Mucosa of descending colon (tissue), 3 donors: Measurements from ENCODE around the gene ASS1. TPM values are rescaled to one million over a fixed set of nuclear protein-coding genes. Genes with fewer than 3 reads are reported as not detected.
"Not testable (repeated sequence)": the region's sequence is repeated elsewhere in the genome, so short reads cannot be mapped to it uniquely, and the experiment has no call there.

Experiments used
- ATAC-seq: fragments of 200-7000 bp; cut with Tn5 transposase; one replicate; pipeline ENCODE4 v1.9.1; 2020; ENCODE audit warnings: mild to moderate bottlenecking, moderate library complexity
- DNase-seq, 3 donors: peaks; one replicate each; pipeline ENCODE4 v3.0.0-alpha.2; 2020
- H3K36me3 ChIP-seq: fragments of 200-600 bp; one replicate; pipeline ENCODE4 v1.8.0; 2021; ENCODE audit warnings: low read depth, mild to moderate bottlenecking
- H3K4me1 ChIP-seq: fragments of 200-600 bp; one replicate; pipeline ENCODE4 v1.8.0; 2021; ENCODE audit warnings: low read depth, mild to moderate bottlenecking
- H3K4me3 ChIP-seq: fragments of 200-600 bp; one replicate; pipeline ENCODE4 v1.8.0; 2021; ENCODE audit warnings: mild to moderate bottlenecking
- H3K9me3 ChIP-seq: fragments of 200-600 bp; one replicate; pipeline ENCODE4 v1.8.0; 2021; ENCODE audit warnings: mild to moderate bottlenecking
- CTCF ChIP-seq: fragments of 200-600 bp; IDR thresholded peaks from one replicate; pipeline ENCODE4 v1.8.0; 2022; ENCODE audit warnings: antibody characterized with exemption, mild to moderate bottlenecking
- intact Hi-C, 2 donors: fragments of 100-400 bp; cut with DNase I in 1 of 2; cut with micrococcal nuclease in 1 of 2; formaldehyde crosslinking; loops; one replicate each; pipeline versions ENCODE4 v1.11.0 to v1.11.1; 2022; cut with DNase I, micrococcal nuclease
- total RNA-seq, 3 donors: library from RNA; stranded (reverse); fragmentation: NEBNext Ultra II Directional in 2 of 3; extraction: Animal tissue kit (Norgen Biotek cat#: 25700) in 2 of 3; gene quantifications; one replicate each; pipeline versions ENCODE4 v1.2.1 to v1.2.4, GENCODE V29; 2021 to 2023
- donor health status: DM: no; HTN: no; CAD: no; lungs with moderate emphysema.
- donor health status: DM: no; HTN: no; CAD: no.
- donor health status: DM: no; HTN: yes; CAD: no.

The ASS1 gene
- total RNA-seq, 3 donors from 2014 or later, result 221 to 410 (median 408) TPM

GRCh38 chr9:130399768-130400167 lies 45.0 kb upstream of the ASS1 start:
- Histone ChIP-seq H3K4me1 (no peaks in the 10 kb centered on the region), H3K4me3 (no peak overlapping the region), H3K9me3 (no peaks in the 10 kb centered on the region), H3K36me3 (no peaks in the 10 kb centered on the region)
- no peak for ATAC-seq
- no peak for TF ChIP-seq CTCF
- intact Hi-C loops, result loop anchor here in 1 of 2 donors (10.0 kb wide), 1 partner anchor 65 kb away; no protein-coding TSS in a partner anchor
- DNase-seq, result no peak

GRCh38 chr9:130400870-130401269 lies 43.9 kb upstream of the ASS1 start:
- intact Hi-C loops, result no loop called here
- no peaks in the 10 kb centered on the region for H3K9me3 ChIP-seq

DNA sequence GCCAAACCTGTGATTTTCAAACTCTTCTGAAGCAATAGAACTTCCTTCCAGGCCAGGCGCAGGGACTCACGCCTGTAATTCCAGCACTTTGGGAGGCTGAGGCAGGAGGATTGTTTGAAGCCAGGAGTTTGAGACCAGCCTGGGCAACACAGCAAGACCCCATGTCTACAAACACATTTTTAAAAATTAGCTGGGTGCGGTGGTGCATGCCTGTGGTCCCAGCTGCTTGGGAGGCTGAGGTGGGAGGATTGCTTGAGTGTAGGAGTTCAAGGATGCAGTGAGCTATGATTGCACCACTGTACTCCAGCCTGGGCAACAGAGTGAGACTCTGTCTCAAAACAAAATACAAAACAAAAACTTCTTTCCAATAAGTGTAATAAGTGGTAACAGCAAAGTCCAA lies 43.0 kb upstream of the ASS1 start:
- intact Hi-C loops, H3K36me3 ChIP-seq, ATAC-seq, H3K4me3 ChIP-seq, H3K9me3 ChIP-seq, DNase-seq, H3K4me1 ChIP-seq: not testable (repeated sequence)

More at GRCh38 chr9:130400870-130401269, 43.9 kb upstream of the ASS1 start:
- Histone ChIP-seq H3K4me1 (no peaks in the 10 kb centered on the region), H3K4me3 (no peak overlapping the region), H3K36me3 (no peaks in the 10 kb centered on the region)
- no peak for TF ChIP-seq CTCF
- no peak for DNase-seq
- ATAC-seq, result no peak

DNA sequence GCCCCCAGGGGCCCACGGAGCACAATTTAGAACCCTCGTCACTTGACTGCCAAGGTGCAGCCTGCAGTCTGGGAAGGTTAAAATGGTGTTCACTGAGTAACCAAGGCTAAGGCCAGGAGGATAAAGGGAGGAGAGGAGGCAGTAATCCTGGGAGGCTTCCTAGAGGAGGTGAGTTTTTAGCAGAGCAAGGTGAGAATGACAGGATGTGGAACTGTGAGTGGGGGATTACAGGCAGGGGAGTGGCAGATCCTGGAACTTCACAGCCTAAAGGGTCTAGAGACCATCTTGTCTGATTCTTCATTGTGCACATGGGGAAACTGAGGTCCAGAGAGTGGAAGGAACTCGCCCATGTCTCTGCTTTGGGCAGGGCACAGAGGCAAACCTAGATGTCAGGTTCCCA lies 42.5 kb upstream of the ASS1 start:
- DNase-seq, result no peak
- intact Hi-C loops, result no loop called here
- Histone ChIP-seq H3K36me3 (no peaks in the 10 kb centered on the region), H3K4me1 (no peaks in the 10 kb centered on the region), H3K9me3 (no peaks in the 10 kb centered on the region), H3K4me3 (no peak overlapping the region)
- ATAC-seq, result no peak
- TF ChIP-seq CTCF, result no peak

- ATAC-seq (no peak), DNase-seq (no peak)
- no peaks in the 10 kb centered on the region for H3K36me3 ChIP-seq
- H3K4me3 ChIP-seq, result no peak overlapping the region
- H3K9me3 ChIP-seq, result no peaks in the 10 kb centered on the region
- H3K4me1 ChIP-seq, result no peaks in the 10 kb centered on the region
- no peak for TF ChIP-seq CTCF
- intact Hi-C loops, result no loop called here
Observed at GRCh38 chr9:130402645-130403440, 41.9 kb upstream of the ASS1 start.

DNA sequence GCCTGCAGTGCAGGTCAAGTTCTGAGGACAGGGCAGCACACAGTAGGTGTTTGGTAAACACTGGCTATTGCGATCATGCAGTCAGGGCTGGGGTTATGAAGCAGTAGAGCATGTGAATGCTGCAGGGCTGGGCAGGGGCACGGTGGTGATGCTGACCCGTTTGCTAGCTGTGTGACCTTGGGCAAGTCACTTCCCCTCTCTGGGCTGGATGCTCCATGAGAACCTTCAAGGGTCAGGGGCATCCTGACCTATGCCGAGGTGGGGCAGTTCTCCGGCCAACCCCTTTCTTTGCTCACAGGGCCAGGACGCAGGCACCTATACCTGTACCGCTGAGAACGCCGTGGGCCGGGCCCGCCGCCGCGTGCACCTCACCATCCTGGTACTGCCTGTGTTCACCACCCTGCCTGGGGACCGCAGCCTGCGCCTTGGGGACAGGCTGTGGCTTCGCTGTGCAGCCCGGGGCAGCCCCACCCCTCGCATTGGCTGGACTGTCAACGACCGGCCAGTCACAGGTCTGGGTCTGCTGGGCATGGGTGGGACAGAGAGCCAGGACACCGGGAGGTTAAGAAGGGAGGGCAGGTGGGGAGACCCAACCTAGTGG lies 39.0 kb upstream of the ASS1 start:
- Histone ChIP-seq H3K9me3 (no peaks in the 10 kb centered on the region), H3K4me3 (no peak overlapping the region), H3K4me1 (peaks cover 6% of the 10 kb centered on the region), H3K36me3 (no peaks in the 10 kb centered on the region)
- no peak for ATAC-seq
- DNase-seq, result no peak
- TF ChIP-seq CTCF, result no peak
- intact Hi-C loops, result no loop called here
